HG02884 (cell line): ENCODE measurements around the gene KRT6A.
"Not testable (repeated sequence)": the region's sequence is repeated elsewhere in the genome, so short reads cannot be mapped to it uniquely, and the experiment has no call there.

Experiments
- ATAC-seq: cut with Tn5 transposase; IDR thresholded peaks from one replicate; pipeline ENCODE4 v1.9.1; 2021; ENCODE audit warnings: mild to moderate bottlenecking, moderate library complexity; ENCODE audit not compliant: unreplicated experiment

Gene KRT6A

DNA sequence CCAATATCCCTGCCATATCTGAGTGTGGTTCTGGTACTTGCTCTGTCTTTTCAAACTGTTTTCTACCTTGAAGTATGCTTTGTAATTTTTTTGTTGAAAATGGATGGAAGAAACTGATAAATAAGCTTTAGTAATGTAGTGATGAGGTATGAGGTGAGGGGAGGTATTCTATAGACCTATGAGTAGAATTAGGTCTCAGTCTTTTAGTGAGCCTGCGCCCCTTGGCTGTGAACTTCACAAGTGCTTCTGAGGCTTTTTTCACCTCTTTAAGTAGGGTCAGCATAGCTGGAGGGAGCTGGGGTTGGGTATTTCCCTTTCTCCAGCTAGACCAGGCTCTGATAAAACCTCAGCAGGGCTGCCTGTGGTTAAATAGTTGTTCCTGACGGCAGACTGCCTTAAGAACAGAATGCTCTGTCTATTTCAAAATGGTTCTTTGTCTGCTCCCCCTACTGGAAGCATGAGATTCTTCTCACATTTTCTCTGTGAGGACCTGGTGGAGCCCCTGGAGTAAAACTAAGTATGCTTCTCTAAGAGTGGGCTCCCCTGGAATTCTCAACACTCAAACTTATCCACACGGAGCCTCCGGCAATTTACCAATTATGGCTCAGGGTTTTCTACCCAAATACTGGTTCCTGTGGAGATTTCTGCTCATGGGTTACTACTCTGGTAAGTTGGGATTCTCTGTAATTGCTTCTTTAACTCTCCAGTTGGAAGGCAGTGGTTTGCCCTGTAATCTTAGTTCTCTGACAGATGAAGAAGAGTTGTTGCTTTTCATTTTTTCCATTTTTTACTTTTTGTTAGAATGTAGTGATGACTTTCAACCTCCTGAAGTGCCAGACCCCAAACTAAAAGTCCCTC lies 14.0 kb upstream of the KRT6A start:
- no peak for ATAC-seq

DNA sequence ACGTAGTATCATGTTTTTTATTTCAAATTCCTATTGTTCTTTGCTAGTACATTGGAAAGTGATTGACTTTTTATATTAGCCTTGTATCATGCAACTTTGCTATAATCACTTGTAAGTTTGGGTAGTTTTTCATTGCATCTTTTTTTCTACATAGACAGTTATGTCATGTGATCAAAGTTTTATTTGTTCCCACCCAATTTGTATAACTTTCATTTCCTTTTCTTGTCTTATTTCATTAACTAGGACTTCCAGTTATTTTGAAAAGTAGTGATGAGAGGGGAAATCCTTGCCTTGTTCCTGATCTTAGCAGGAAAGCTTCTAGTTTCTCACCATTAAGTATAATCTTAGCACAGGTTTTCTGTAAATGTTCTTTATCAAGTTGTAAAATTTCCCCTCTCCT lies 9.8 kb upstream of the KRT6A start:
- ATAC-seq: no peak

DNA sequence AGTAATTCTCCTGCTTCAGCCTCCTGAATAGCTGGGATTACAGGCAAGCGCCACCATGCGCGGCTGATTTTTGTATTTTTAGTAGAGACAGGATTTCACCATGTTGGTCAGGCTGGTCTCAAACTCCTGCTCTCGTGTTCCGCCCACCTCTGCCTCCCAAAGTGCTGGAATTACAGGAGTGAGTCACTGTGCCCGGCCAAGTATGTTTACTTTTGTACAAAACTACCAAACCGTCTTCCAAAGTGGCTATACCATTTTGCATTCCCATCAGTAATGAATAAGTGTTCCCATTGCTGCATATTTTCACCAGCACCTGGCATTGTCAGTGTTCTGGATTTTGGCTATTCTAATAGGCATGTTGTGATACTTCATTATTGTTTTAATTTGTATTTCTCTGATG lies 8.4 kb upstream of the KRT6A start:
- no peak for ATAC-seq

DNA sequence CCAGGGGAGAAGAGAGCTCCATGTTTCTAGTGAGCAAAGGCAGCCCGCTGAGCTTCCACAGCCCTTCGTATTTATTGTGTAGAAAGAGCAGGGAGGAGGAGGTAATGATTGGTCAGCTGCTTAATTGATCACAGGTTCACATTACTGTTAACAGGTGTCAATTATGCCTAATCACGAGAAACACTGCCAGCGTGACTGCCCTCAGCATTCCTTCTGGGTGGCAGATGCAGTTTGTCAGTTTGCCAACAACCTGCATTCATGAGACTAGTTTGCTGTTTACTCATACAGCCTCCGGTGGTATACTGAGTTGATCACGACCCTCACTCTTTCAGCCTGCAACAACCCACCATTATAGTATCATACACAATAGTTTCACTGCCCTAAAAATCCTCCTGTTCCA lies 7.5 kb upstream of the KRT6A start:
- ATAC-seq: not testable (repeated sequence)

DNA sequence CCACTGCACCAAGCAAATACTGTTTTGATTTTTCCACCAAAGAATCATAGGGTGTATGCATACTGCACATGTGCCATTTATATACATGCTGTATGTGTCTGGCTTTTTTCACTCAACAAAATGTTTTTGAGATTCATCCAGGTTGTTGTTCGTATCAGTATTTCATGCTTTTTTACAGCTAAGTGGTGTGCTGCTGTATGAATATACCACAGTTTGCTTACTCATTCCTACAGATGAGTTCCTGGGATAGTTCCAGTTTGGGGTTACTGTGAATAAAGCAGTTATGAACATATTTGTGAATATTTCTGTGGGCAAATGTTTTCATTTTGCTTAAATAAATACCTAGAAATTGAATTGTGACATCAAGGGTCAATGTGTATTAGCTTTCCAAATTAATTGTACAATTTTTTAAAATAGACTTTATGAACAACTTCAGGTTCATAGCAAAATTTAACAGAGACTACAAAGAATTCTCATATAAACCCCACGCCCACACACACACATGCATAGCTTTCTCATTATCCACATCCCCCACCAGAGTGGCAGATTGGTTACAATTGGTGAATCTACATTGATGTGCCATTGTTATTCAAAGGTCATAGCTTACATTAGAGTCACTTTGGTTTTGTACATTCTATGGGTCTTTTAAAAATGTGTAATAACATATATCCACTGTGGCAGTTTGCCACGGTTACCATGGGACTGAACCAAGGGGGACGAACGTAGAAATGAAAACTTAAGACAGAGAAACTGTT lies 6.9 kb upstream of the KRT6A start:
- ATAC-seq: no peak

DNA sequence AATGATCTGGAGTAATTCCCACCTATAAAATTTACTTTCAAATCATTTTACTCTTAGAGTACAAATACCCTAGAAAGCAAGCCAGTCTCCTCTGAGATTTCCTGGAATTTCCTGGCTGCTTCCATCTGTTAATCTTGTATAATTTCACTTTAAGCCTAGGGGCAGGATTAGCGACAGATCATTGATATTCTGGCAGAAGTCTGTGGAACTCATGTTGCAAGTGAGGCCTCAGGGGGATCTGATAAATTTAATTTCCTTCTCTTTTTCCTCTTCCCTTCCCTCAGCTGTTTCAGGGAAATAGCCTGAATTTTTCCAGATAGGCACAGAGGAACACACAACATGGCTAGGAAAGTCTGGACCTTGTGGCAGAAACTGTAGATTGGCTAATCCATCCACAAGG lies 5.9 kb upstream of the KRT6A start:
- ATAC-seq: no peak

DNA sequence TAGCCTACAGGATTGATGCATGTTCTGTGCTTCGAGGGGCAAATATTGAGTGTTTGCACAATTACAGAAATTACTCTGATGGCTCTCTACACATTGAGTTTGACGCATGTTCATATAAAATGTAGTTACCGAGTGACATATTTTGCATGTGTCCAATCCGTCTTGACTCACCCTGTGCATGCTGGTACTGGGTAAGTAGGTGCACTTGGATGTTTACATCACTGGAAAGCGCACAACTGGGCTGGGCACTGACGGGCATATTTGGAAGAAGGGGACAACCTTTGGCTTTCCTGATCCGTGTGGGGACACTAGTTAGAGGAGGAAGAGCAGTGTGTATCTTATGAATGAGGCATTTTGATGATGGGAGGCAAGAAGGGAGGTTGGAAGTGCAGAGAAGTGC lies 4.9 kb upstream of the KRT6A start:
- no peak for ATAC-seq

DNA sequence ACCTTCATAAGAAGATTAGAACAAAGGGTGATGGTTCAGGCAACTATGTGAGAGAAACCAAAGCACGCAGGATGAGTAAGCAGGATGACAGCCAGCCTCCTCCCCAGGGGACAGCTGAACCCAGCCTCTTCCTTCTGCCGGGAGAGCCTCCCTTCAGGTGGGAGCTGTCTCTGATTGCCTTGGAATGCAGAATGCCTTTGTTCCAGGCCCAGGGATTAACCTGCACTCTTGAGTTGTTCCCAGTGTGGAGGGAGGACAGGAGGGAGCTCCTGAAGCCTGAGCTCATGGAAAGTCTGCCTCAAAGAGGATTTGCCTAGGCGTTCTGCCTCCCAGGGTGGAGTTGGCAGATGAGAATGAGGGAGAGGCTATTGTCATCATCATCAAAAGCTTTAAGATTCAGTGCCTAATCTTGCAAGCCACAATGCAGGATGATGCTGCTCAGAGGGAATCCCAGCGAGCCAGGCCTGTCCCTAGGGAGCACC lies 3.6 kb upstream of the KRT6A start:
- no peak for ATAC-seq

DNA sequence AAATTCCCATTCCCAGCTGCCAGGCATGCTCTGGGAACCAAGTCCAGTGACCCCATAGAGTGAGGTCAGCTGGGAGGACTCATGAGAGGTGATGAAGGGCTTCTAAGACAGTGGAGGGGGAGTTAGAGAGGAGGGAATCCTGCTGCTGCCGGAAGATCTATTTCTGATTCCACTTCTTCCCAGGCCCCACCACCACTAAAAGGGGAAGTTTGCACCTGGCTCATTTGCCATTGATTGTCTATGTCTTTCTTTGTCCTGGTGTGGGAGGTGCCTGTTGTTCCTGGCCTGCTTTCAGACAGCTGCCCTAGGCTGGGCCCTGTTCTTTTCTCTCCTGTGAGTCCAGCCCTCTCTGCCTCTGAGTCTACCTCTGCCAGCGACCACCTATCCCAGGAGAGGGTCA lies 3.0 kb upstream of the KRT6A start:
- no peak for ATAC-seq

DNA sequence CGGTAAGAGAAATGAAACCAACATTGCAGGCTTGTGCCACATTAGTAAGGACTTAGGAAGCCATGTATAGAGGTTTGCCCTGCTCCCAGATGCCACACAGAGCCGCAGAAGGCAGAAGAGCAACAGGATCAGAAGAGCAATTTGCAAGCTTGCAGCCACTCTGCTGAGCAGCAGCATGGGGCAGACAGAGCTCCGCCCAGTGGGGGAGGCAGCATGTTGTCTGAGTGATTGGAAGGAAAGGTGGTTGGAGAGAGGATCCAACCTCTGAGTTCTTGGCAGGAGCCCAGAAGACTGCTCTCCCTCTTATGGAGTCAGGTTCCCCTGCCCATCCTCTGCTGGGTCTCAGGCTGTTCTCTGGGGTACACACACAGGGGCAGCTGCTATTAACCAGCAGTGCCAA lies 2.3 kb upstream of the KRT6A start:
- ATAC-seq: no peak

DNA sequence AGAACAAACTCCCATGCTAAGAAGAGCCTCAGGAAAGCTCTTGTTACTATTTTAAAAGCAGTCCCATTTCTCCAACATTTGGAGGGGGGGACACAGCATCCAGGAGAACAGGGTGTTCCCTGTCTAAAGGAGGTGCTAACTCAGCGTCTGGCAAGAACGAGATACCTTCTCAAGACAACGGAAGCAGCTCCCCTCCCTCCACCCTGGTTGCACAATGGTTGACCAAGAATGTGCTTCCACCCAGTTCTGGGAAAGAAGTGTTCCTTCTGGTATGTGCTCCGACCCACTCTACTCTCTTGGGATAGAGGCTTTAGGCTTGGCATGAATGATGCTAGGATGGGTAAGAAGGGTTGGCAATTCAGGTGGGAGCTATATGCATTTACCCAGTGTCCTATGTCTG lies 1.5 kb upstream of the KRT6A start:
- no peak for ATAC-seq

DNA sequence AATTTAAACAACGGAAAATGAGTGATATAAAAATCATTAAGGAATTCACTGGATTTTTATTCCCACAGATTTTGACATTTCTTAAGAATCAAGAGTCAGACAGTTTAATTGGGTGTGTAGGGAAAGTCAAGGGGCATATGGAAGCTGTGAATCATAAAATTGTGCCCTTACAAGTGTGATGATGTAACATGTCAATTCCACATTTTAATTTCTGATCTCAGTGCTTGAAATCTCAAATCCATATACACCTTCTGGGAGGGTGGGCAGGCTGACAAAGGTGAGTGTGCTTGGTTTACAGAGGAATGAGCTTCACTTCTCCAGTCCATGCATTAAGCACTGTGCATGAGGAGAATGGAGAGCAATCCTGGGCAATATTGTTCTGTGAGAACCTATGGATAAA lies 1.0 kb upstream of the KRT6A start:
- ATAC-seq: no peak

DNA sequence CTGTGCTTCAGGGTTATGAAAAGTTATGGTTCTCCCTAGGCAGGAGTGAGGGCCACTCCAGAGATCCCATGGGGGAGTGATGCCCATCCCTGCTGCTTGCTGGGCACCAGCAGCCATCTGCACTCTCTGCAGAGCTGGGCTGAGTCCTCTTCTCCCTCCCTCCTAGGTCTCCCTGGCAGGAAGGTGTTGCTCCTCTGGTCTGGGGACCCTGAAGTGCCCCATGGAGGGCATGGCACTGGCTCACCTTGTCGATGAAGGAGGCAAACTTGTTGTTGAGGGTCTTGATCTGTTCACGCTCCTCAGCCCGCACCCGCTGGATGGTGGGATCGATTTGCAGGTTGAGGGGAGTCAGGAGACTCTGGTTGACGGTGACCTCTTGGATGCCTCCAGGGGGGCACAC lies 652 bp downstream of the KRT6A start:
- not testable (repeated sequence) for ATAC-seq

DNA sequence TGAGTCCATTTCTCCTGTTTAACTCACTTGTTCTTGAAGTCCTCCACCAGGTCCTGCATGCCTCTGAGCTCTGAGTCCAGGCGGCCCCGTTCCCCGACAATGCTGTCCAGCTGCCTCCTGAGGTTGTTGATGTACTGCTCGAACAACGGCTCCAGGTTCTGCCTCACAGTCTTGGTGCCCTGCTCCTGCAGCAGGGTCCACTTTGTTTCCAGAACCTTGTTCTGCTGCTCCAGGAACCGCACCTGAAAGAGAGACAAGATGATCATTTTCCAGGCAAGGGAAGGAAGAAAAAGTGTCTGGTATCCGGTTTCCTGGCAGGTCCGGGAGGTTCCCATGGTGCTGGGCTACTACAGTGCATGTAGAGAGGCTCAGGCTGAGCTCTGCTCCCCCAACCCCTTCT lies 1.6 kb downstream of the KRT6A start:
- not testable (repeated sequence) for ATAC-seq

DNA sequence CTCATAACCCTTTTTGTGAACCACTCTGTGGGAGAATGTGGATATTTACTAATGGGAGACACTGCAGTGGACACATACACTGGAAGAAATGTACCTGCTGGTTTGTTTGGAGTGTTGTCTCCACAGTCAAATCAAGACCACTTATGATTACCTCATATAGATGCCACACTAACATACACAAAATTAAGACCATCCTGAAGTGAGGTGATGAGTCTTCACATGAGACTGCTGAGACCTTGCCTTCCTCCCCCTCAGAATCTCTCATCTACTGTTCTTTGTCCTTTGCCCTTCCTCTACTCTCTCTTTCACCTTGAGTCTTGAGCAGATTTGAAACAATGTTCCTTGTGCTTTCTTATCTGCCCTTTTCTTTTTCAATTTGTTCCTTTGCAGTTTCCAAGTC lies 4.3 kb downstream of the KRT6A start:
- ATAC-seq: no peak

DNA sequence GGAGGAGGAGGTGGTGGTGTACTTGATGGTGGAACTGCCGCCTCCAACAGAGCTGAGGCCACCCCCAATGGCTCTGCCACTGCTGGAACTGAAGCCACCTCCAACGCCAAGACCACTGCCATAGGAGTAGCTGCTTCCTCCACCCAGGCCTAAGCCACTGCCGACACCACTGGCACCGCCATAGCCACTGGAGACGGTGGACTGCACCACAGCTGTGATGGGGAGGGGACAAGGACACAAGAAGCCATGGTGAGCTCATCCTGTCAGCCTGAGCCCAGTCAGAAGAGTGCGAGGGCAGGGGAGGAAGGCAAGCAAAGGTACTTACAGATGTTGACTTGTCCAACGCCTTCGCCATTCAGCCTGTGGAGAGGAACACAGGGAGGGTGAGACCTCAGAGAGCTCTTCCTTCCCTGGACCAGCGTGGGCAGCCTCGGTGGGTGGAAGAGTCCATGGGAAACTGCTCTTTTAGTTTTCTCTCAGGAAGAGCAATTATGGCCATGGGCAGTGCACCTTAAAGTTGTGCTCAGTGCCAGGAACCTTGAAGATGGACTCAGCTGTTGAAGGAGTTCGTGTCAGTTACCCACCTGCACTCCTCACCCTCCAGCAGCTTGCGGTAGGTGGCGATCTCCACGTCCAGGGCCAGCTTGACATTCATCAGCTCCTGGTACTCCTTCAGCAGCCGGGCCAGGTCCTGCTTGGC lies 5.2 kb downstream of the KRT6A start:
- ATAC-seq: not testable (repeated sequence)

DNA sequence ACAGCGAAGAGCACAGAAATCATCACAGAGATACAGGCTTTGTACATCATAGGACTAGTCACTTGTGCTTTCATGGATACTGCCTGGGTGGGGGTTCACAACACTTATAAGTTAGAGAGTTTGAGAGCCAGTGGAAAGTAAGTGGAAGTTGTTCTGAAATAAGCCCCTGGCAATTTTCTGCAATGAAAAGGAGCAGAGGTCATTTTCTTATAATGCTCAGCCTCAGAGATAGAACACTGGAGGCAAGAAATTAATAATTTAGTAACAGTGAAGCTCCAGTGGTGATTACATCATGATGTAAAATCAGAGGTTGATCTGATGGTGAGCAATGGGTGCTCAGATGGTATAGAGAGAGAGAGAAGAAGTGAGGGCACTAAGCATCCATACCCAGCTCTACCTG lies 5.8 kb downstream of the KRT6A start:
- no peak for ATAC-seq

DNA sequence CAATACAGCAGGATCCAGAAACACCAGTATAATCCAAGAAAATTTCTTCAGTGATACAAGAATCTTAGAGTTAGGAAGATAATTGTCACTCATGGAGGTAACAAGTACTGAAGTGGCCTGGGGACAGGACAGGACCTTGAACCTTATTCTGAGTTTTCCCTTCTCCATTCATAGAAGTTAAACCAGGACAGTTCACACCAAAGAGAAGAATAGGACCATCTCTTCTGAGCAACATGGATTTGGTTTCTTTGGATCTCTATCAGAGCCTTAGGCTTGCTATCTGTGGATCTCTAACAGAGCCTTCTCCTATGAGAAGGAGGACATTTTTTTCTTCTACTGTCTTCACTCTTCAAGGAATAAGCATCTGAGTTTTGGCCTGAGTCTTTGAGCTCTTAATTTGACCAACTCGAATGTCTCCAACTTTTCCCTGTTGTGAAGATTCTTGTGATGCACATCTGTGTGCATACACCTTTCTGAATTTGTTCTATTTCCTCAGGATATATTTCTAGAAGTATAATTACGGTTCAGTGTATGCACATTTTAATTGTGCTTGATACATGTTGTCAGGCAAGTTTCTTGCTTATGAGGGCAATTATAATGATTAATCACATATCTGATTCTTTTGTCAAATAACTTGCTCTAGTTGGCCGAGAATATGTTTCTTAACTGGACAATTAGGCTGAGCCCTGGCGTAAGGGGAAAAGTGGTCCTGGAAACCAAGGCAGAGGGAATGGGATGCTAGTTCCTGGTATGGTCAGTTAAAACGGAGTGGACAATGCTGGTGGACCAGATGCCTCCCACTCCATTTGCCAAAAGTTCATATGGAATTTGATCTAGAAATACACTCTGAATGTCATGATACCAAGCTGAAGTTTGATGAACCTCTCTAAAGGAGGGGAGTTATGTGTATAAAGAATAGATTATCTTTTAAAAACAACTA lies 6.6 kb downstream of the KRT6A start:
- ATAC-seq: no peak

DNA sequence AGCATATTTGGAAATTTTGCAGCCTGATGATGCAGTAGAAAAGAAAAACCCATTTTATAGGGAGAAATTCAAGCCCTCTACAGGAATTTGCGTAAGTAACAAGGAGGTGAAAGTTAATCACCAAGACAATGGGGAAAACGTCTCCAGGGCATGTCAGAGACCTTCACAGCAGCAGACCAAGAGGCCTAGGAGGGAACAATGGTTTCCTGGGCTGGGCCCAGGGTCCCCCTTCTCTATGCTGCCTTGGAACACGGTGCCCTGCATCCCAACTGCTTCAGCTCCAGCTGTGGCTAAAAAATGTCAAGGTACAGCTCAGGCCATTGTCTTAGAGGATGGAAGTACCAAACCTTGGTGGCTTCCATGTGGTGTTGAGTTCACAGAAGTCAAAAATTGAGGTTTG lies 13.0 kb downstream of the KRT6A start:
- no peak for ATAC-seq

DNA sequence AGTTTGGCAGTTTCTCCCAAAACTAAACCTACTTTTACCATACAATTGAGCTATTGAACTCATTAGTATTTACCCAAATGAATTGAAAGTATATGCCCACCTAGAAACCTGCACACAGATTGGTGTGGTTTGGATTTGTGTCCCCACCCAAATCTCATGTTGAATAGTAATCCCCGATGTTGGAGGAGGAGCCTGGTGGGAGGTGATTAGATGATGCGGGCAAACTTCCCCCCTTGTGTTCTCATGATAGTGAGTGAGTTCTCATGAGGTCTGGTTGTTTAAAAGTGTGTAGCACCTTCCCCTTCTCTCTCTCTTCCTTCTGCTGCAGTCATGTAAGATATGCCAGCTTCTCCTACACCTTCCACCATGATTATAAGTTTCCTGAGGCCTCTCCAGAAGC lies 15.4 kb downstream of the KRT6A start:
- no peak for ATAC-seq

DNA sequence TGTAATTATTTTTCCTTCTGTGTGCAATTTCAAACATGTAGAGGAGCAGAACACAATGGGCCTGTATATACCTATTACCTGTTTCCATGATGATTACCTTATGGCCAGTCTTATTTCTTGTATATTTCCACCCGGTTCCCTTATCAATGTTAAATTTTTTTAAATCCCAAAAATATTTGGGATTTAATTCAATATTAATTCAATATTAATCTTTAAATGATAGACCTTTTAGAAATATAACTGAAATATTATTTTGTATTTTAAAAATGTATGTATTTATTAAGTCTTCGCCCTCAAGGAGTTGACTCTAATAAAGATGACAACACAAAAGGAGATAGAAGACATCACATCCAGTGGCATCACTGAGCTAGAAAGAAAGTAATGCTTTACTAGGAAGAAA lies 18.8 kb downstream of the KRT6A start:
- ATAC-seq: no peak
